ENCODE results near the gene DGAT2. TPM values are rescaled to one million over a fixed set of nuclear protein-coding genes. Genes with fewer than 3 reads are reported as not detected.

Gene DGAT2
- total and polyA plus RNA-seq, 4 donors = 0.41 to 4.4 (median 1.4) TPM

DNA sequence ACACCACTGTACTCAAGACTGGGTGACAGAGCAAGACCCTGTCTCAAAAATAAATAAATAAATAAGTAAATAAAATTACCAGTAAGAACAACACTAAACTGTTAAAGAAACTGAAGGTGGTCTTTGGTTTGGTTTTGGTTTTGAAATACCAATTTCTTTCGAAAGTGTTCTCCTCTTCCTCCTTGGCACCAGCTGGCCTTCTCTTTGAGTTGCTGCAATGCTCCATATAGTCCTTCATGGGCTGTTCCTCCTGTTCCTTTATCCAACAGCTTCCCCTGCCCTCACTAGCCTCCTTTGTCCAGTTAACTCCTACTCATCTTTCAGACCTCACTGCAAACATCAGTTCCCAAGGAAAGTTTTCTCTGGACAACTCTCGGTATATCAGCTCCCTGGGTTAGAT, 41.4 kb downstream of the DGAT2 start:
- 92 to 100% methylated on average over 2 of the region's 2 CpGs for WGBS, 2 donors
- no peak for DNase-seq
- Histone ChIP-seq H3K36me3 (ENCODE audit: control insufficient read depth in 1 of 2, insufficient read depth in 2 of 2, low read length in 1 of 2) (no peaks in the 10 kb centered on the region), H3K27ac (ENCODE audit: low read depth in 1 of 2, low read length in 2 of 2) (no peak overlapping the region), H3K9me3 (ENCODE audit: control insufficient read depth, low read length) (no peaks in the 10 kb centered on the region), H3K4me1 (ENCODE audit: control insufficient read depth in 1 of 2, insufficient read depth in 2 of 2, low read length in 2 of 2) (no peaks in the 10 kb centered on the region), H3K4me3 (ENCODE audit: low read length in 2 of 2) (no peak overlapping the region), H3K27me3 (ENCODE audit: control insufficient read depth in 1 of 2, insufficient read depth in 2 of 2, low read length in 1 of 2) (no peaks in the 10 kb centered on the region)
- ATAC-seq (ENCODE audit: low FRiP score) = no peak
- intact Hi-C loops (cut with DNase I) = loop anchor here in 1 of 2 donors (10.0 kb wide), 2 partner anchors 345 to 515 kb away; no protein-coding TSS in a partner anchor

DNA sequence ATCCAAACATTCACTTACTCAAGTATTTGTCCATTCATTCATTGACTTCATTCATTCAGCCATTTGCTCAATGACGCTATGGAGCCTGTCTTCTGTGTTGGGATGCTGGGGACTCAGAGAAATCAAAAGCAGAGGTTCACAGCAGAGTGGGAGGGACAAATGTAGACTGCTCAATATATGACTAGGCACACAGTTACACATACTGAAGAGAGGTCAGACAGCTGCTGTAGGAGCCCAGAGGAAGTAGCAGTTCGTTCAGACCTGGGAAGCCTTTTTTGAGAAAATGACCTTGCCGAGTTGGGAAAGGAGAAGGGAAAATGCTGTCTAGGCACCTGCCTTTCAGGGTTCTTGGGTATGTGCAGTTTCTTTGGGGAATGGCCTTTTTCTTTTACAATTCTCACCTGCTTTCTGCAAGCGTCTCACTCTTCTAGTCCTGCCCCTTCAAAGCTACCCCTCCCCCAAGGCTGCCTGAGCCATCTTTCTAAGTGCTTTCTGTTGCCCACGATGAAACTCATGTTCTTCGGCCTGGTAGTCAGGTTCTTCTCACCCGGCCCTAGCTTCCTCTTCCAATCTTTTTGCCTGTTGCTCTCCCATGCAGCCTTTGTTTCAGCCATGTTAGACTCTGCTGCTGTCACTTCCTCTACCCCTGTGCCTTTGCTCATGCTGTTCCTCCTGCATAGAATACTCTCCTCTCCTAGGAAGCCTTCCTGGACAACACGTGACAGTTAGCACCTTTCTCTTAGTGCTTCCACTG, 42.2 kb downstream of the DGAT2 start:
- no peaks in the 10 kb centered on the region for H3K27me3 ChIP-seq (ENCODE audit: control insufficient read depth in 1 of 2, insufficient read depth in 2 of 2, low read length in 1 of 2)
- intact Hi-C loops (cut with DNase I) = no loop called here
- no peak overlapping the region for H3K4me3 ChIP-seq (ENCODE audit: low read length in 2 of 2)
- DNase-seq = no peak
- no peaks in the 10 kb centered on the region for H3K9me3 ChIP-seq (ENCODE audit: control insufficient read depth, low read length)
- no peak overlapping the region for H3K27ac ChIP-seq (ENCODE audit: low read depth in 1 of 2, low read length in 2 of 2)
- H3K4me1 ChIP-seq (ENCODE audit: control insufficient read depth in 1 of 2, insufficient read depth in 2 of 2, low read length in 2 of 2) = no peaks in the 10 kb centered on the region
- 85 to 87% methylated on average over 8 of the region's 8 CpGs for WGBS, 2 donors
- no peaks in the 10 kb centered on the region for H3K36me3 ChIP-seq (ENCODE audit: control insufficient read depth in 1 of 2, insufficient read depth in 2 of 2, low read length in 1 of 2)
- ATAC-seq (ENCODE audit: low FRiP score) = no peak

DNA sequence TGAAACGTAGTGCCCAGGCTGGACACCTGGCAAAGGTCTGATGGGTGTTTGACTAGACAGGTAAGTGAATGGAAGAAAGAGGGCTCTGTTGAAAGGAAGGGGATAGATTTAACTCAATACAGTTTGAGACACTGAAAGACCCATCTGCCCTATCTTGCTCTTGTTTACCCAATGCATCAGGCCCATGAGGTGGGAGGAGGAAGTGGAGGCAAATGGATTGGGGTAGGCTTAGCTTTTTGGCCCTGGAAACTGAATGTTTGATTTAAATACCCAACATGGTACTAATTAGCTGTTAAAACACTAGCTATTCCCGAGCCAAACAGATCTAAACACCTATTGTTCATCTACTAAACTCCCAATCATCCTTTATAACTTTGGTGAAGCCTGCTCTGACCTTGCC, 42.9 kb downstream of the DGAT2 start:
- intact Hi-C loops (cut with DNase I) = no loop called here
- H3K9me3 ChIP-seq (ENCODE audit: control insufficient read depth, low read length) = no peaks in the 10 kb centered on the region
- H3K27me3 ChIP-seq (ENCODE audit: control insufficient read depth in 1 of 2, insufficient read depth in 2 of 2, low read length in 1 of 2) = no peaks in the 10 kb centered on the region
- peaks cover 0 to 4% of the 10 kb centered on the region in 2 donors for H3K4me1 ChIP-seq (ENCODE audit: control insufficient read depth in 1 of 2, insufficient read depth in 2 of 2, low read length in 2 of 2)
- 76 to 81% methylated on average over 2 of the region's 2 CpGs for WGBS, 2 donors
- DNase-seq (no peak), ATAC-seq (ENCODE audit: low FRiP score) (no peak)
- no peaks in the 10 kb centered on the region for H3K36me3 ChIP-seq (ENCODE audit: control insufficient read depth in 1 of 2, insufficient read depth in 2 of 2, low read length in 1 of 2)
- H3K27ac ChIP-seq (ENCODE audit: low read depth in 1 of 2, low read length in 2 of 2) = no peak overlapping the region
- no peak overlapping the region for H3K4me3 ChIP-seq (ENCODE audit: low read length in 2 of 2)

DNA sequence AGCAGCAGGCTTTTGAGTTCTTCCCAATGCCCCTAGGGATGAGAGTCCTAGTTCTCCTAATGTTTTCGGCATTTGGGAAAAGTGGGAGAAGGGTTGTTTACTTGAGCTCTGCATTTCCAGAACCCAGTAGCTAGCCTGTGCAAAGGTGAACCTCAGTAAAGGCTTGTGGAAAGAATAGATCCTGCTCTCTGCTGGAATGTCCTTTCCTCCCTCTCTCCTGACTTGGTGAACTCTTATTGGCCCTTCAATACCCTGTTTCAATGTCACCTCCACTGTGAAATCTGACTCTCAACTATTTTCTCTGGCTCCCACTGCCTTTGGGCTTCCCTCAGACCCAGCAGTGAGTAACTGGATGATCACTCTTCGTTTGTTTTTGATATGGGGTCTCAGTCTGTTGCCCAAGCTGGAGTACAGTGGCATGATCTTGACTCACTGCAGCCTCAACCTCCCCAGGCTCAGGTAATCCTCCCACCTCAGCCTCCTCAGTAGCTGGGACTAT, 44.0 kb downstream of the DGAT2 start:
- H3K27ac ChIP-seq (ENCODE audit: low read depth in 1 of 2, low read length in 2 of 2) = no peak overlapping the region
- peaks cover 0 to 7% of the 10 kb centered on the region in 2 donors for H3K4me1 ChIP-seq (ENCODE audit: control insufficient read depth in 1 of 2, insufficient read depth in 2 of 2, low read length in 2 of 2)
- no peaks in the 10 kb centered on the region for H3K27me3 ChIP-seq (ENCODE audit: control insufficient read depth in 1 of 2, insufficient read depth in 2 of 2, low read length in 1 of 2)
- no peak overlapping the region for H3K4me3 ChIP-seq (ENCODE audit: low read length in 2 of 2)
- DNase-seq (no peak), ATAC-seq (ENCODE audit: low FRiP score) (no peak)
- WGBS, 2 donors = 80 to 81% methylated on average over 2 of the region's 2 CpGs
- no peaks in the 10 kb centered on the region for H3K9me3 ChIP-seq (ENCODE audit: control insufficient read depth, low read length)
- no peaks in the 10 kb centered on the region for H3K36me3 ChIP-seq (ENCODE audit: control insufficient read depth in 1 of 2, insufficient read depth in 2 of 2, low read length in 1 of 2)
- intact Hi-C loops (cut with DNase I) = no loop called here

DNA sequence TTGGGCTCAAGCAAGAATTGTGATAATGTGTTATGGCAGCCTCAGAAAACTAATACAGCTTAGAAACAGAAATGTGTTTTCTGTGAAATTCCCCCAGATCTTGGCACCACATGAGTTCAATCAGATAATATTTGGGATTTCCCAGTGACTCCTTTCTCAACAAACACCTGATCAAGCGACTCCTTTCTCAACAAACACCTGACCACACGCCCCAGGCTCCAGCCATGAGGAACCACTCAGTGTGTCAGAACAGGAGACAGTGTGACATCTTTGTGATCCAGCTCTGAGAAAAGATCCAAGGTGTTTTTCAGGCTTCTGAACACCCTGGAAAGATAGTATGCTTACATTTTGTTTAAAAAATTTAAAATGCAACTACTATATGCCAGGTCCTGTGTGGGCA, 44.5 kb downstream of the DGAT2 start:
- H3K36me3 ChIP-seq (ENCODE audit: control insufficient read depth in 1 of 2, insufficient read depth in 2 of 2, low read length in 1 of 2) = no peaks in the 10 kb centered on the region
- H3K27ac ChIP-seq (ENCODE audit: low read depth in 1 of 2, low read length in 2 of 2) = no peak overlapping the region

DNA sequence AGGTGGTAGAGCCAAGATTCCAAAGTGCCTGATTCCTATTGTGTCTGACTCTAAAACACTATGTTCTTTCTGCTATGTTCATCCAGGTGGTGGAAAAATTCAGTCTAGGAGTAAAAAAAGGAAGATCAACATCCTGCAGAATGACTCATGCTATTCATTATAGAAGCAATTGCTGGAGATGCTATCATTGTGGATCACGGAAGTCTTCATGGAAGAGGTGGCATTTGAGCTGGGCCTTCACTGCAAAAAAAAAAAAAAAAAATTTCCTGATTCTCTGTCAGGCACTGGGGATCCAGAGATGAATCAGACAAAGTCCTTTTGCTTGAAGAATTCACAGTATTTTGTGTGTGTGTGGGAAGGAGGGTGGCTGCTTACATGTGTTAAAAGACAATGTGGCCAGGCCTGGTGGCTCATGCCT, 45.1 kb downstream of the DGAT2 start:
- Histone ChIP-seq H3K27ac (ENCODE audit: low read depth in 1 of 2, low read length in 2 of 2) (no peak overlapping the region), H3K9me3 (ENCODE audit: control insufficient read depth, low read length) (no peaks in the 10 kb centered on the region), H3K4me3 (ENCODE audit: low read length in 2 of 2) (no peak overlapping the region), H3K27me3 (ENCODE audit: control insufficient read depth in 1 of 2, insufficient read depth in 2 of 2, low read length in 1 of 2) (no peaks in the 10 kb centered on the region), H3K36me3 (ENCODE audit: control insufficient read depth in 1 of 2, insufficient read depth in 2 of 2, low read length in 1 of 2) (no peaks in the 10 kb centered on the region), H3K4me1 (ENCODE audit: control insufficient read depth in 1 of 2, insufficient read depth in 2 of 2, low read length in 2 of 2) (peaks cover 0 to 7% of the 10 kb centered on the region in 2 donors)
- intact Hi-C loops (cut with DNase I) = no loop called here
- ATAC-seq (ENCODE audit: low FRiP score) (no peak), DNase-seq (no peak)
- 83 to 85% methylated on average over 1 of the region's 1 CpG for WGBS, 2 donors

More for the DNA sequence above, 44.5 kb downstream of the DGAT2 start:
- DNase-seq (no peak), ATAC-seq (ENCODE audit: low FRiP score) (no peak)
- intact Hi-C loops (cut with DNase I) = no loop called here
- peaks cover 0 to 7% of the 10 kb centered on the region in 2 donors for H3K4me1 ChIP-seq (ENCODE audit: control insufficient read depth in 1 of 2, insufficient read depth in 2 of 2, low read length in 2 of 2)
- 91 to 95% methylated on average over 2 of the region's 2 CpGs for WGBS, 2 donors
- H3K9me3 ChIP-seq (ENCODE audit: control insufficient read depth, low read length) = no peaks in the 10 kb centered on the region
- H3K4me3 ChIP-seq (ENCODE audit: low read length in 2 of 2) = no peak overlapping the region
- no peaks in the 10 kb centered on the region for H3K27me3 ChIP-seq (ENCODE audit: control insufficient read depth in 1 of 2, insufficient read depth in 2 of 2, low read length in 1 of 2)

DNA sequence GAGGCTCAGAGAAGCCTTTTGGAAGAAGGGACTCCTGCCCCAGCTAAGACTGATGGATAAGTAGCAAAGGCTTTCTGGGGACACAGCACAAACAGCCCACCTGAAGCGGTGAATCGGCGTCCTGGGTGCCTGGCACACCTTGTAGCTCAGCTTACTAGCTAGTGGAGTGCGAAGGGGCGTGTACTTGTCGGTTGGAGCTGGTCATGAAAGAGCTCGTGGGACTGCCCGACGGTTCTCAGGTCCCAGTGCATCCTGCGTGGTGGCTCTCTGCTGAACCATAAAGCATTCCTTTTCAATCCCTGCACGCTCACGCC, 45.7 kb downstream of the DGAT2 start:
- Histone ChIP-seq H3K27me3 (ENCODE audit: control insufficient read depth in 1 of 2, insufficient read depth in 2 of 2, low read length in 1 of 2) (no peaks in the 10 kb centered on the region), H3K36me3 (ENCODE audit: control insufficient read depth in 1 of 2, insufficient read depth in 2 of 2, low read length in 1 of 2) (no peaks in the 10 kb centered on the region), H3K9me3 (ENCODE audit: control insufficient read depth, low read length) (no peaks in the 10 kb centered on the region), H3K4me3 (ENCODE audit: low read length in 2 of 2) (peak overlapping the region; percentile 1 to 24), H3K4me1 (ENCODE audit: control insufficient read depth in 1 of 2, insufficient read depth in 2 of 2, low read length in 2 of 2) (peaks cover 0 to 7% of the 10 kb centered on the region in 2 donors), H3K27ac (ENCODE audit: low read depth in 1 of 2, low read length in 2 of 2) (peak overlapping the region in 1 of 2 donors; percentile 43)
- WGBS, 2 donors = 0 to 3% methylated on average over 12 of the region's 12 CpGs
- intact Hi-C loops (cut with DNase I) = no loop called here
- DNase-seq = no peak
- ATAC-seq (ENCODE audit: low FRiP score) = peak; percentile 75

DNA sequence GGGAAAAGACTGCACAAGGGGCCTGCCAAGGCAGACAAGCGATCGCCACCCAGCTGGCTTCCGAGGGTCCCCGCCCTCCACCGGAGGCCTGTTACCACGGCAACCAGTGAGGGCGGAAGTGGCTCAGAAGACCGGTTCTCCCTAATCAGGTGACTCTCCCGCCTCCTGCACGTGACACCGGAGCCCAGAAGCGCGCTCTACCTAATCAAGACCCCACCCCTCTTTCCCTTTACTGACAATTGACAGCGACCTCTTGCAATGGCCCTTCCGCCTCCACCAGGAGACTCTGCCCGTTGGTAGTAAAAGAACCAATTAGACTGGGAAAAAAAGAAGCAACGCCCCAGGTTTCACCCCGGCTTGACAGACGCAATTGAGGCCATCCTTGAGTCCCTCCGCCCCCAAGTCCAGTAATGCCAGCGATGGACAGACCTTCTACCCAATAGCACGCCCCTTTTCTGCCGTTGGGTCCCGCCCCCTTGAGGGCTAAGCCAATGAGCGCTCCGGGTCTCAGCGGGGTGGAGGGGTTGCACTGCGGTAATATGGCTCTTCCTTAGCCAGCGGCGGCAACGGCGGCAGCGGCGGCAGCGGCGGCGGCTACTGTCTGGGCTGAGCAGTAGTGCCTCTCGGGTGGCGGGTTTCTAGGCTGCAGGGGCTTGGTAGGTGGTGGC, 46.2 kb downstream of the DGAT2 start, which contains the start of gene UVRAG:
UVRAG (plus strand) TSS at position 534 of the 668 bp plus-strand sequence. CDS start 198 bp downstream, outside the sequence.
- Histone ChIP-seq H3K4me1 (ENCODE audit: control insufficient read depth in 1 of 2, insufficient read depth in 2 of 2, low read length in 2 of 2) (peaks cover 0 to 7% of the 10 kb centered on the region in 2 donors), H3K4me3 (ENCODE audit: low read length in 2 of 2) (peak within 1 kb of the TSS; percentile 80 to 84), H3K27me3 (ENCODE audit: control insufficient read depth in 1 of 2, insufficient read depth in 2 of 2, low read length in 1 of 2) (no peaks in the 10 kb centered on the region), H3K36me3 (ENCODE audit: control insufficient read depth in 1 of 2, insufficient read depth in 2 of 2, low read length in 1 of 2) (no peaks in the 10 kb centered on the region), H3K27ac (ENCODE audit: low read depth in 1 of 2, low read length in 2 of 2) (peak within 1 kb of the TSS; percentile 63 to 77), H3K9me3 (ENCODE audit: control insufficient read depth, low read length) (no peaks in the 10 kb centered on the region)
- WGBS, 2 donors = 0 to 1% methylated on average over 35 to 39 of the region's 39 CpGs
- DNase-seq (peak; percentile 99), ATAC-seq (ENCODE audit: low FRiP score) (peak; percentile 98)
- intact Hi-C loops (cut with DNase I) = no loop called here

Data from aorta (tissue), 5 donors.